ENCODE measurements around the gene FOS.

The FOS gene

DNA sequence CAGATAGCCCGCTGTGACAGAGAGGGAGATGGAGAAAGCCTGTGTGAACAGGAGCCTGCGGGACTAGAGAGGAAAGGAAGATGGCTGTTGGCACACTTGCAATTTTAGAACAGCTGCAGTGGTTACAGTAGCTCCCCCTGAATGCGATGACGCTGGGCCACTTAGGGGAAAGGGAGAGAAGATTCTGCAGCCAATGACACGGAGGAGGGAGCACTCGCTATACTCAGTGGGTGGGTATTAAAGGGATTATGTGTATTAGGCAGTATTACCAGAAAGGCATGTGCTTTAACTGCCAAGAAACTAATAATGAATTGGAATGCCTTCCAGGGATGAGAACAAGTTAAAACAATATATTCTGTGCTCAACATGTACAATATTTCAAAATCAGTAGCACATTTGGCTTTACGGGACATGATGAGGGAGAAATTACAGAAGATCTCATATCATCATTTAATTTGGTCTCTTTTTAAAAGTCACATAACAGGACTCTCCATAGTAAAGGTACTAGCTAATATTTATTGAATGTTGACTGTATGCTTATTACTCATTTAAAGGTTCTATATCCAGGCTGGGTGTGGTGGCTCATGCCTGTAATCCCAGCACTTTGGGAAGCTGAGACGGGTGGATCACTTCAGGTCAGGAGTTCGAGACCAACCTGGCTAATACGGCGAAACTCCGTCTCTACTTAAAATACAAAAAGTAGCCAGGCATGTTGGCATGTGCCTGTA lies 35.9 kb upstream of the FOS start:
- POLR2A ChIA-PET: no interaction called here
- CTCF ChIA-PET: interaction anchor here (0.6 kb wide), 1 partner anchor 65 kb away, joined by 4 read pairs; no protein-coding TSS in a partner anchor
- DNase-seq (ENCODE audit: extremely low spot score): no peak
- TF ChIP-seq, protein P1, sequence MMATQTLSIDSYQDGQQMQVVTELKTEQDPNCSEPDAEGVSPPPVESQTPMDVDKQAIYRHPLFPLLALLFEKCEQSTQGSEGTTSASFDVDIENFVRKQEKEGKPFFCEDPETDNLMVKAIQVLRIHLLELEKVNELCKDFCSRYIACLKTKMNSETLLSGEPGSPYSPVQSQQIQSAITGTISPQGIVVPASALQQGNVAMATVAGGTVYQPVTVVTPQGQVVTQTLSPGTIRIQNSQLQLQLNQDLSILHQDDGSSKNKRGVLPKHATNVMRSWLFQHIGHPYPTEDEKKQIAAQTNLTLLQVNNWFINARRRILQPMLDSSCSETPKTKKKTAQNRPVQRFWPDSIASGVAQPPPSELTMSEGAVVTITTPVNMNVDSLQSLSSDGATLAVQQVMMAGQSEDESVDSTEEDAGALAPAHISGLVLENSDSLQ (IDR thresholded peaks at IDR 0.05): no peak
- no peak for TF ChIP-seq HDGF (IDR thresholded peaks at IDR 0.05; ENCODE audit: borderline replicate concordance)
- TF ChIP-seq L3MBTL2 (conservative IDR thresholded peaks at IDR 0.05): no peak
- no peak for TF ChIP-seq FOXA1 (IDR thresholded peaks at IDR 0.05)
- TF ChIP-seq ZNF384 (IDR thresholded peaks at IDR 0.05): no peak
- no peak for TF ChIP-seq FOXM1 (IDR thresholded peaks at IDR 0.05; ENCODE audit: borderline replicate concordance)
- no peak for TF ChIP-seq BHLHE40 (IDR thresholded peaks at IDR 0.05; ENCODE audit: borderline replicate concordance)

DNA sequence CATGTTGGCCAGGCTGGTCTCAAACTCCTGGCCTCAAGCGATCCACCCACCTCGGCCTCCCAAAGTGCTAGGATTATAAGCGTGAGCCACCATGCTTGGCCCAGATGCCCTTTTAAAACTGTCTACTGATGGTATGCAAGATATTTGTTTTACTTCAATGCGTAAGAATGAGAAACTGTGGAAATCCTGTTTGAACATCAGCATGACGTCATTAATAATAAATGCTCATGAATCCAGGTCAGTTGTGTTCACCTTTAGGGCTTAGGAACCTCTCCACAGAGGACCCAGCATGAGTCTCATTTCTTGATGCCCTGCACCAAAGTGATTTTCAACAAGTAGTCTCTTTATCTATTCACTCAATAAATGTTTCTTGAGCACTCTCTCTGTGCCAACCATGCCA lies 34.5 kb upstream of the FOS start:
- CTCF ChIA-PET: no interaction called here
- POLR2A ChIA-PET: interaction anchor here (1.1 kb wide), 1 partner anchor 15 kb away, joined by 7 read pairs; no protein-coding TSS in a partner anchor
- TF ChIP-seq ZNF384 (IDR thresholded peaks at IDR 0.05) (no peak), L3MBTL2 (conservative IDR thresholded peaks at IDR 0.05) (no peak), SUZ12 (IDR thresholded peaks at IDR 0.05) (no peak), SP1 (IDR thresholded peaks at IDR 0.05) (no peak), TARDBP (IDR thresholded peaks at IDR 0.05) (no peak), LEF1 (IDR thresholded peaks at IDR 0.05; ENCODE audit: borderline replicate concordance) (no peak), CTBP1 (IDR thresholded peaks at IDR 0.05; ENCODE audit: borderline replicate concordance) (no peak), HDGF (IDR thresholded peaks at IDR 0.05; ENCODE audit: borderline replicate concordance) (no peak), BHLHE40 (IDR thresholded peaks at IDR 0.05; ENCODE audit: borderline replicate concordance) (no peak), ARNT (IDR thresholded peaks at IDR 0.05) (no peak)
- TF ChIP-seq, protein P1 (IDR thresholded peaks at IDR 0.05): no peak
- no peak for DNase-seq (ENCODE audit: extremely low spot score)

DNA sequence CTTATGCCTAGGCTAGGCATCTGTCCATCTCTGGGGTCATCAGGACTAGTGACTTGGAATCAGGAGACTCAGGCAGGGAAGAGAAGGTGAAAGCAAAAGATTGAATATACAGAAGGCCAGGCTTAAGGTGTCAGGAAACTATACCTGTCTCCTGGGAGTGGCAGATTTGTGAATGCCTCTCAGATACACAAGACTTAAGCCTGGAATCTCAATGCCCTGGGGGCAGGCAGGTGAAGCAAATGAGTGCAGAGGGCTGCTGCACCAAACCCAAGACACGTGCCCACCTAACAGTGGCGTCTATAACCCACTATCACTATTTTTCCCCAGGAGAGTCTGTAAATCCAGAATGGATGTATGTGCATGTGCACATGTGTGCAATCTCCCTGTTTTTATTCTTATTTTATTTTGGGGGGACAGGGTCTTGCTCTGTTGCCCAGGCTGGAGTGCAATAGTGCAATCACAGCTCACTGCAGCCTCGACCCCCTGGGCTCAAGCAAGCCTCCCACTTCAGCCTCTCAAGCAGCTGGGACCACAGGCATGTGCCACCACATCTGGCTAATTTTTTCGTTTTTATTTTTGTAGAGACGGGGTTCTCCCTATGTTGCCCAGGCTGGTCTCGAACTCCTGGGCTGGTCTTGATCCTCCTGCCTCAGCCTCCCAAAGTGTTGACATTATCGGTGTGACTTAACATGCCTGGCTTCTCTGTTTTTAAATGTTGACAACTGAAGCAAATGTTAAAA lies 31.9 kb upstream of the FOS start:
- ChIA-PET POLR2A (no interaction called here), CTCF (no interaction called here)
- DNase-seq (ENCODE audit: extremely low spot score): no peak

DNA sequence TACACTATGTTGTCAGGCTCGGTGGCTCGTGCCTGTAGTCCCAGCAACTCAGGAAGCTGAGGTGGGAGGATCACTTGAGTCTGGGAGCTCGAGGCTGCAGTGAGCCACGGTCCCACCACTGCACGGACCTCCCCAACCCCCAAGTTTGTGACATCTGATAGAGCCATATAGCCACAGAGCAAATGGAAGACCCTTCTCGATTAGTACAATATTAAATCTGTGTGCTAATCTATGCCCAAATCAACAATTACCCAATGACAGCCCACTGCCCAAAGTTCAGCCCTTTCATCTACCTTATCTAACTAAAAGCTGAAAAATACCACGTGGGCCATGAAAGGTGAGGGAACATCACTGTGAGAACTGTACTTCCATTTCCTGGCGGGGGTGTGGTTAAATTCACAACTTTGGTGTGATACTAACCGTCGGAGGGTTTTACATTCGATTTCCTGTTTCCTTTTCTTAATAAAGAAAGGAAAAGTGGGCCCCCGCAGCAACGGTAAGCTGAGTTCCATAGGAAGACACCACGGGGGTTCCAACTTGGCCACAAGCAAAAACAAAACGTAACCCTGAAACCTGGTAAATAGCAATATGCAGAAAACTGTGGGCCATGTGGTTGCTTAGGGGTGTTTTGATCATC lies 31.2 kb upstream of the FOS start:
- DNase-seq (ENCODE audit: extremely low spot score): no peak
- ChIA-PET CTCF (no interaction called here), POLR2A (interaction anchor here (1.8 kb wide), 1 partner anchor 12 kb away, joined by 5 read pairs; no protein-coding TSS in a partner anchor)
- TF ChIP-seq SUZ12 (IDR thresholded peaks at IDR 0.05) (no peak), L3MBTL2 (conservative IDR thresholded peaks at IDR 0.05) (no peak)

More for the DNA sequence above, 31.9 kb upstream of the FOS start:
- TF ChIP-seq LEF1 (IDR thresholded peaks at IDR 0.05; ENCODE audit: borderline replicate concordance): no peak
- no peak for TF ChIP-seq SUZ12 (IDR thresholded peaks at IDR 0.05)
- no peak for TF ChIP-seq HDGF (IDR thresholded peaks at IDR 0.05; ENCODE audit: borderline replicate concordance)
- TF ChIP-seq ZNF384 (IDR thresholded peaks at IDR 0.05): no peak
- no peak for TF ChIP-seq ARNT (IDR thresholded peaks at IDR 0.05)
- no peak for TF ChIP-seq SP1 (IDR thresholded peaks at IDR 0.05)
- no peak for TF ChIP-seq BHLHE40 (IDR thresholded peaks at IDR 0.05; ENCODE audit: borderline replicate concordance)
- TF ChIP-seq FOXA1 (IDR thresholded peaks at IDR 0.05): no peak
- no peak for TF ChIP-seq ELF4 (IDR thresholded peaks at IDR 0.05)
- TF ChIP-seq, protein P1 (IDR thresholded peaks at IDR 0.05): no peak
- no peak for TF ChIP-seq FOXK2 (IDR thresholded peaks at IDR 0.05)
- TF ChIP-seq FOXM1 (IDR thresholded peaks at IDR 0.05; ENCODE audit: borderline replicate concordance): no peak
- TF ChIP-seq TARDBP (IDR thresholded peaks at IDR 0.05): no peak
- no peak for TF ChIP-seq L3MBTL2 (conservative IDR thresholded peaks at IDR 0.05)
- no peak for TF ChIP-seq NFRKB (IDR thresholded peaks at IDR 0.05)
- TF ChIP-seq CTBP1 (IDR thresholded peaks at IDR 0.05; ENCODE audit: borderline replicate concordance): no peak

DNA sequence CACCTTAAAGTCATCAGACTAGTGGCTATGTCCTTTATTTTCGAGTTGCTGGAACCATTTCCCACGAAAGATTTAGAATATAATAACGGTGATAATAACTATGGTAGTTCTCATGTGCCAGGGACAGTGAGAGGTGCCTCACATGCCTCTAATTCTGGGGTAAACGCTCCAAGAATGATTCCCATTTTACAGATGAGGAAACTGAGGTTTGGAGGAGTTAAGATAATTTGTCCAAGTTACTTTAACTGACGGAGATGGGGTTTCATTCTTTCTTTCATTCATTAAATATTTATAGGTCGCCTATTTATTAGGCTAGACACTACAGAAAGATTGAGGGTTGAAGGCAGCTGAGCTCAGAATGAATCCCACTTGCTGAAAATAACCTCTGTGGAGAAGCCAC lies 30.7 kb upstream of the FOS start:
- POLR2A ChIA-PET: interaction anchor here (1.8 kb wide), 1 partner anchor 11 kb away, joined by 5 read pairs; no protein-coding TSS in a partner anchor
- TF ChIP-seq NFRKB (IDR thresholded peaks at IDR 0.05): no peak
- TF ChIP-seq LEF1 (IDR thresholded peaks at IDR 0.05; ENCODE audit: borderline replicate concordance): no peak
- no peak for TF ChIP-seq ELF4 (IDR thresholded peaks at IDR 0.05)
- TF ChIP-seq HDGF (IDR thresholded peaks at IDR 0.05; ENCODE audit: borderline replicate concordance): no peak
- TF ChIP-seq ZNF384 (IDR thresholded peaks at IDR 0.05): no peak
- no peak for TF ChIP-seq TARDBP (IDR thresholded peaks at IDR 0.05)
- no peak for TF ChIP-seq FOXM1 (IDR thresholded peaks at IDR 0.05; ENCODE audit: borderline replicate concordance)
- no peak for TF ChIP-seq FOXK2 (IDR thresholded peaks at IDR 0.05)
- no peak for TF ChIP-seq FOXA1 (IDR thresholded peaks at IDR 0.05)
- TF ChIP-seq ARNT (IDR thresholded peaks at IDR 0.05): no peak
- CTCF ChIA-PET: no interaction called here
- no peak for DNase-seq (ENCODE audit: extremely low spot score)
